ENCODE data around the gene TXK.

DNA sequence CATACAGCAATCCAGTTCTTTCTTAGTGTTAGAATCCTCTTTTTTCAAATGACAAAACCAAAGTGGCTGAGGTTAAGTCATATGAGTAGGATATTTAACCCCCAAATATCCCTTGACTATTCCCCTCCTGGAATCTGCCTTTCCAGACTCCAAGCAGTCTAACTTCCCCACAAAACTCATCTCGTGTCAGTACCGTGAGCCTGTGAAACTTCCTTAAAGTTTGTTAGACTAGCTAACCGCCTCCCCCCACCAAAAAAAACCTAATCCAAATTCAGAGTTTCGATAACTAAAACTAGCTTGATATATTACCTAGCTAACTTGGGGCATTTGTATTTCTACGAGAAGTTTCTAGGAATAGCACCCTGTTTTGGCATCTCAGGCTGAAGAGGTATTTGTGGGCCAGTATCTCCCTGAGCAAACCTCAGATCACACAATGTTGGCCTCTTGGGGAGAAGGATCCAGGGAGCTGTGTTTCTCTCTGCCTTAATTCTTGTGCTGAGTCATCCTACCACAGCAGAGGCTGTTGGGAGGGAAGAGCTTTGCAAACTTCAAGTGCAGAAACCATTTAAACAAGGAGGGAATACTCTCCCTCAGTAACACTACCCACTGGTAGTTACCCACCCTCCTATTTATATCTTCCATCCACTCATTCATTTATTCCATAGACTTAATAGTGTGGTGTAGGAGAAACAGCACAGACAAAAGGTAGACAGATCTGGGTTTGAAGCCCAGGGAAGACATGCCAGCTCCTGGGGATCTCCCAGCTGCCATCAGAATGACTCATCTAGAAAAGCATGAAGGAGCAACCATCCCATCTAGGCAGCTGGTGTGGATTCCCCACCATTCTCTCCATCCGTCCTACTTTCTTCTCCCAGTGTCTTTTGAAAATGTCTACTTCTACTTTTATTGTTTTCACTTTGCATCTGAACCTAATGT, 39.3 kb upstream of the TXK start:
- no peak for TF ChIP-seq ZNF622 (IDR thresholded peaks at IDR 0.05)
- no peak for TF ChIP-seq NFYA (IDR thresholded peaks at IDR 0.05; ENCODE audit: borderline replicate concordance, low read depth, low read length)
- TF ChIP-seq, protein P1, sequence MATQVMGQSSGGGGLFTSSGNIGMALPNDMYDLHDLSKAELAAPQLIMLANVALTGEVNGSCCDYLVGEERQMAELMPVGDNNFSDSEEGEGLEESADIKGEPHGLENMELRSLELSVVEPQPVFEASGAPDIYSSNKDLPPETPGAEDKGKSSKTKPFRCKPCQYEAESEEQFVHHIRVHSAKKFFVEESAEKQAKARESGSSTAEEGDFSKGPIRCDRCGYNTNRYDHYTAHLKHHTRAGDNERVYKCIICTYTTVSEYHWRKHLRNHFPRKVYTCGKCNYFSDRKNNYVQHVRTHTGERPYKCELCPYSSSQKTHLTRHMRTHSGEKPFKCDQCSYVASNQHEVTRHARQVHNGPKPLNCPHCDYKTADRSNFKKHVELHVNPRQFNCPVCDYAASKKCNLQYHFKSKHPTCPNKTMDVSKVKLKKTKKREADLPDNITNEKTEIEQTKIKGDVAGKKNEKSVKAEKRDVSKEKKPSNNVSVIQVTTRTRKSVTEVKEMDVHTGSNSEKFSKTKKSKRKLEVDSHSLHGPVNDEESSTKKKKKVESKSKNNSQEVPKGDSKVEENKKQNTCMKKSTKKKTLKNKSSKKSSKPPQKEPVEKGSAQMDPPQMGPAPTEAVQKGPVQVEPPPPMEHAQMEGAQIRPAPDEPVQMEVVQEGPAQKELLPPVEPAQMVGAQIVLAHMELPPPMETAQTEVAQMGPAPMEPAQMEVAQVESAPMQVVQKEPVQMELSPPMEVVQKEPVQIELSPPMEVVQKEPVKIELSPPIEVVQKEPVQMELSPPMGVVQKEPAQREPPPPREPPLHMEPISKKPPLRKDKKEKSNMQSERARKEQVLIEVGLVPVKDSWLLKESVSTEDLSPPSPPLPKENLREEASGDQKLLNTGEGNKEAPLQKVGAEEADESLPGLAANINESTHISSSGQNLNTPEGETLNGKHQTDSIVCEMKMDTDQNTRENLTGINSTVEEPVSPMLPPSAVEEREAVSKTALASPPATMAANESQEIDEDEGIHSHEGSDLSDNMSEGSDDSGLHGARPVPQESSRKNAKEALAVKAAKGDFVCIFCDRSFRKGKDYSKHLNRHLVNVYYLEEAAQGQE (IDR thresholded peaks at IDR 0.05; ENCODE audit: low read depth, low read length) = no peak

All from GM12878 (cell line).